ENCODE data around the gene ANLN.
"Not testable (repeated sequence)": the region's sequence is repeated elsewhere in the genome, so short reads cannot be mapped to it uniquely, and the experiment has no call there.

ANLN gene

DNA sequence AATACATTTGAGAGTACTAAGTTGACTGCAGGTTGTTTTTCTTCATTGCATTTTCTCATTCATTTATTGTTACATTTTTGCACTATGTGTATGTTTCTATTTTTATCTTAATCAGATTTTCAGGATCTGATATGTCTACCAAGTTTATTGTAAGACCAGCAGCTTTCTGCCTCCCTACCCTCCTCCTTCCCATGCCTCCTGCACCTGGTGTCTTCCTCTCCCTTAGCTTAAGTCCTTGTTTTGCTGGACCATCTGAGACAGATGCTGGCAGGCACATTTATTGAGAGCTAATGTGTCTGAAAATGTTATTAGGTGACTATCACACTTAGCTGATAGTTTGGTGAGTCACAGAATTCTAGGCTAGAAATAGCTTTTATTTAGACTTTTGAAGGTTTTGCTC is 79.6 kb downstream of the ANLN start:
- DNase-seq: no peak

DNA sequence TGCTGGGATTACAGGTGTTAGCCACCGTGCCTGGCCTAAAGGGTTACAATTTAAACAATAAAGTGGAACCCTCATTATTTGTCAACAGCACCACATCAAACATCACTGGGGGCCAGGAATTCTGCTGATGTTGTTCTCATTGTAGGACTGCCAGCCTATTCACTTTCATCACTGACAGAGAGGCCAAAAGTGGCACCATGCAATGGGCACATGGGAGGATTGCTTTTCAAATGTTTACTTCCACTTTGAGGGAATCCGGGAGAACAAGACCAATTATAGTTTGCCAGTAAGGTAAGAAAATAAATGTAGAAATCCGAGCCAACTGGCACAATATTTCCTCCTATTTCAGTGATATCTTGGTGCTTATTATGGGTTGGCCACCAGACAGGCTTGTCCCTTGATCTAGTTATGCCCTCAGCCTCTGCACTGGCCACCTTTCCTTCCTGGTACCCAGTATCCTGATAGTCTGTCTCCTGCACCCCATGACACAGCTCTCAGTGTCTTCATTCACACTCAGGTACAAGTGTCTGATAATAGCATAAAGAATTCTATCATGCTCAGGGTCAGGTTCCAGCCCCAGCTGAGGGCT is 82.6 kb downstream of the ANLN start:
- no peak for DNase-seq

DNA sequence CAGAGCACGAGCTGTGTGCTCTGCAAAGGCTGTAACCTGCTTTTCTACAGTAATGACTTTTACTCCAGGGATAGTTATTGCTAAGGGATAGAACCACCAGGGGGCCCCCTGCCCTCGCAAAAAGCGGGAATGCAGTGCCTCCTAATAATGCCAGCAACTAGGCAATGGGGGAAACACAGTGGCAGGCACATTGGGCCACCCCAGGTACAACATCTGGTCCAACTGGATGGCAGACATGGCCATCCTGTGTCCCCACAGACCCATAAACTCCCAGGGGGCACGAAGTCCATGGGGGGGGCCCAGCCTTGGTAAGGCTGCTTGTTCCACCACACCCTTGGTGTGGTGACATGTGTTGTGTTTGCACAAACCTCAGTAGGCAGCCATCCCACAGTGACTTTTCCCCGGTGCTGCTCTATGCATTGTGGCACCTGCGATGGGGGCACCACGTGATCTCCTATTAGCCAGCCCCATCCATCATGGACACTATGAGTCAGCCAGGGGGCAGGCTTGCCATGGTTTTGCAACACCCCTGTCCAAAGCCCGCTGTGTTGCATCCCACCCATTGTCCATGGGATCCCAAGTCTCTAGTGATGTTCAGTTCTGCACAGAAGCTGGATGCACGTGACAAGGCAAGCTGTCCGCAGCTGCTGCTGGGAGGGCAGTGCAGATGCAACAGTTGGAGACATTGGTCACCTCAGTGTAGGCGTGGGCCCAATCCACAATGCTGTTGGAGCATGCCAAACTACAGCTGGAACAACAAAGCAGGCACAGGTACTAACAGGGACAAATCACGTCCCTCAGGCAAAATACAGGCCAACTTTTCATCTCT is 84.0 kb downstream of the ANLN start:
- peak; percentile 71 for DNase-seq

DNA sequence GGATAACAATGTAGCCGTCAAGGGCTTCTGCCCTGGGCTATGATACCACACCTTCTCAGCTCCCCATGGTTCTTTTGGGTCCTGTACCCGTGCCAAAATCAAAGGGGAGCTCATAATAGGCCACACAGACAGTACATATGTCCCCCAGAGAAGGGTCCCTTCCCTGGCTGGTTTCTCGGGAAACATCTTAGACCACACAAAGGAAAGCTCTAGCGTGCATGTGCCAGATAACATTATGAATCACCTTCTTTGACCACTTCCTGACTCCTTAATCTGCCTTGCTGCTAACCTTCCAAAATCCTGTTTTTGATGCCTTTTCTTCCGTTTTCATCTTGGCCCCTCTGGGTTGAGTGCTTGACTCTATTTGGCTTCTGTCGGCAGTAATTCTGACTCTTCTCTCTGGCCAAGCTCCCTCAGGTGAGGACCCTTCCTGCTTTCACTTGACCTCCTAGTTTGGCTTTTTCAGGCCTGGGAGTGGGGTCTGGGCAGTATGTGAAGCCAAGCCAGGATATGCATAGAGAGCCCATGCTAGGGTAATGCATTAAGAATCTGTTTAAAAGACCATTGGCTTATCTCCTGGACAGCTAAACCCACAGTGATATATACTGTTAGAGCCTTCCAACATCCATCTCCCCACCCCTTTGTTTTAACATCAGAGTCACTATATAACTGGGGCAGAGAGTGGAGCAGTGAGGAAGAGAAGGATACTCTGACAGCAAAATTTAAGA is 84.8 kb downstream of the ANLN start:
- DNase-seq: peak; percentile 67

DNA sequence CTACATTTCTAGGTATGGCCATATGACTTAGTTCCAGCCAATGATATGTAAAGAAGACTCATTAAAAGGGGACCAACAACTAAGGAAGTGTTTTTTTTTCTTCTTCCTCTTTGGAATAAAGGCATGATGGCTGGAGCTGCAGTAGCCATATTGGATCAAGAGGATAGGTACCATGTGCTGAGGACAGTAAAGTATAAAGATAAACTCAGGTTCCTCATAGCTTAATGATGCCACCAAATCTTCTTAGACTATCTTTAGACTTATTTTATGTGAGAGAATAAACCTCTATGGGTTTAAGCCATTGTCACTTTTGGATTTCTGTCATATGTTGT is 85.3 kb downstream of the ANLN start:
- no peak for DNase-seq

DNA sequence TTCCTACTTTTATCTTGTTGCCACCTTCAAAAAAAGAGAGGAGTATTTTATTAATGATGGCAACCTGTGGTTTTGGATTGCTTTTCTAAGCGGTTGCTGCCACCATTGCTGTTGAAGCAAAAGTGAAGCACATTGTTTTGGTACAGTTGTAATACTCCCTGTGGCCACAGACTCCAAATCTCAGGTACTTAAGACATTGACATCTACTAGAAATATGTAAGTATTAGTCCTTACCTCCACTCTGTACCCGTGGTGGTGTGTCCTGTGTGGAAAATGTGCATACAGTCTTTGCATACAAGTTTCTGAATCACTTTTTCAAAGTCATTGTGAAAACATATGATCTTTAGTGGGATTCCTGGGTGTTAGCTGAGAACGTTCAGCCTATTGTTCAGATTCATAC is 85.7 kb downstream of the ANLN start:
- DNase-seq: peak; percentile 61

DNA sequence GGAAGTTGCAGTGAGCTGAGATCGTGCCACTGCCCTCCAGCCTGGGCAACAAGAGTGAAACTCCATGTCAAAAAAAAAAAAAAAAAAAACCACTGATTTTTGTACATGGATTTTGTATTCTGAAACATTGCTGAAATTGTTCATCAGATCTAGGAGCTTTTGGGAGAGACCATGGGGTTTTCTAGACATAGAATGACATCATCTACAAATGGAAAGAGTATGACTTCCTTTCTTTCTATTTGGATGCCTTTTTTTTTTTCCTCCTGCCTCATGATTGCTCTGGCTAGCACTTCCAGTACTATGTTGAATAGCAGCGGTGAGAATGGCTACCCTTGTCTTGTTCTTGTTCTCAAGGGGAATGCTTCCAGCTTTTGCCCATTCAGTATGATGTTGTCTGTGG is 89.1 kb downstream of the ANLN start:
- DNase-seq: no peak

DNA sequence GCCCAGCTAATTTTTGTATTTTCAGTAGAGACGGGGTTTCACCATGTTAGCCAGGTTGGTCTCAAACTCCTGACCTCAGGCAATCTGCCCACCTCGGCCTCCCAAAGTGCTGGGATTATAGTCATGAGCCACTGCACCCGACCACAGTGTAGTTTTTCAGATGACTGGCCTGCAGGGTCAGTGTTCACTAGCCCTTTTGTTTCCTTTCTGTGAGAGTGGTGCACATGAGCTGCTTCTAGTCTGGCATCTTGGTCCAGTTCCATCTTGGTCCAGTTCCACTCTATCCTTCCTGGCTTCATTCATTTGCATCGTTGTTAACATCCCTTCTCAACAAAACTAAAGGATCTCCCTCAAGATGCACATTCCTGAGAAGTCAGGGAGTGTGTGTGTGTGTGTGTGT is 94.2 kb downstream of the ANLN start:
- DNase-seq: not testable (repeated sequence)

DNA sequence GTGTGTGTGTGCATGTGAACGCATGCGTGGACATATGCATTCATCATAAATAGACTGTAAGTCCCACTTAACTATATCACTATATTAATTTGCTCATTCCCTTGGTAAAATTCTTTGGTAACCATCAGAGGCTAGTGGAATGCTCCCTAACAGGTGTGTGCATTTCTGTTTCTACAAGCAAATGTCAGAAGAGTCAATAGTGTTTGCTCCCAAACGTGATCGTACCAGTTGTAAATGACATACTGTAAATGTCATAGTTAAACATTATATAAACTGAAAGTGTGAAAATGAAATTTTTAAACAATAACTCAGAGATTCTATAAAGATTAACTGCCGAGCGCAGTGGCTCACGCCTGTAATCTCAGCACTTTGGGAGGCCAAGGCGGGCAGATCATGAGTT is 94.6 kb downstream of the ANLN start:
- no peak for DNase-seq

DNA sequence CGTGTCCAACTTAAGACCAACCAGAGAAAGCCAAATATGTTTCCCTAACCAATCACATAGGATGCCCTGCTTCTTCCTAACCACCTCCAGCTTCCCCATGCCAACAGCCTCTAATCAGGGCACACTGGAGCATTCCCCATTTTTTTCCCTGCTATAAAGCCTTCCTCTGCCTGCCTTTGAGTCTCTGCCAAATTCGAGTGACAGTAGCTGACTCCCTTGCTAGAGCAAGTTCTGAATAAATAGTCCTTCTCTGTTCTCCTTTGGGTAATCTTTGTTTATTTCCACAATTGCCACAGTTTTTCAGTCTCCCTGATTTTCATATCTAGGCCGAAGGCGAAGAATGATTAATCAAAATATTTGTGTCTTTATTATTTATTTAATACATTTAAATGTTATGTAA is 96.7 kb downstream of the ANLN start:
- no peak for DNase-seq

DNA sequence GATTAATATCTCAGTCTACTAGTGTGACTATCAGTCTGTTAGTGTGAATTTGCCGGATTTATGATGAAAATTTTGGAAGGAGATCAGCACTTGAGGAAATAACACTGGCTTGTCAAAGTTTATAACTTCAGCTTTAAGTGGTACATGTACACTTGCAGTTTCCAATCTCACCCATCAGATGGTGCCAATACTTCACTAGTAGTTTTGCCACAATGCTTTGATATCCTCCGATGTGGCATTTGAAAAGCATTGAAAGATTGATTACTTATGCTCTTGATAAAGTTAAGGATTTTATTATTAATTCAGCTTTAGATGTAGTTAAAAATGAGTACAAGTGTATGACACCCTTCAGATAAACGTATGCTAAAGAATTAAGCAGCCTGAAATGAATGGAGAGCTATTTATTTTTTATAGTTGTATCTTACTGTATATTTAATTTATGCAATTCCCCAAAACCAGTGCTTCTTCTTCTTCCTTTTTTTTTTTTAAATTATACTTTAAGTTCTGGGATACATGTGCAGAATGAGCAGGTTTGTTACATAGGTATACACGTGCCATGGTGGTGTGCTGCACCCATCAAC is 98.2 kb downstream of the ANLN start:
- DNase-seq: peak; percentile 78

DNA sequence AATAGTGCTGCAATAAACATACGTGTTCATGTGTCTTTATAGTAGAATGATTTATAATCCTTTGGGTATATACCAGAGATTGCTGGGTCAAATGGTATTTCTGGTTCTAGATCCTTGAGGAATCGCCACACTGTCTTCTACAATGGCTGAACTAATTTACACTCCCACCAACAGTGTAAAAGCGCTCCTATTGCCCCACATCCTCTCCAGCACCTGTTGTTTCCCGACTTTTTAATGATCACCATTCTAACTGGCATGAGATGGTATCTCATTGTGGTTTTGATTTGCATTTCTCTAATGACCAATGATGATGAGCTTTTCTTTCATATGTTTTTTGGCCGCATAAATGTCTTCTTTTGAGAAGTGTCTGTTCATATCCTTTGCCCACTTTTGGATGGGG is 99.0 kb downstream of the ANLN start:
- not testable (repeated sequence) for DNase-seq

DNA sequence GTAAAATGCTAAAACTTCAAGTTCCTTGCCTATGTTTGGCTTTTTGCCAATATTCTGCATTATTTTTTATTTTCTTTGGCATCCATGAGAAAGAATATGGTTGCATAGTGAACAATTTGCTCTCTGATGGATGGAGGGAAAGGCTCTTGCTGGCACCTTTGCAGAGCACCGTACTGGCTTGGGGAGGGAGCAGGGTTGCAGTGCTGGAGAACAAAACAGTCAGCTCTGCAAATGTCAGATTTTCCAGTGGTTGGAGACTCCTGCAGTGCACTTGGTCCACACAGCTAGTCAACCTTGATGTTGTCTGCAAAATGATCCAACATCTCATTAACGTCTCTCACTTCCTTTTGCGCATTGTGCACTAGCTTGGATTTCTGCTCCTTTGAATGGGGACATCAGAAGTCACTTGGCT is 100.8 kb downstream of the ANLN start:
- no peak for DNase-seq

DNA sequence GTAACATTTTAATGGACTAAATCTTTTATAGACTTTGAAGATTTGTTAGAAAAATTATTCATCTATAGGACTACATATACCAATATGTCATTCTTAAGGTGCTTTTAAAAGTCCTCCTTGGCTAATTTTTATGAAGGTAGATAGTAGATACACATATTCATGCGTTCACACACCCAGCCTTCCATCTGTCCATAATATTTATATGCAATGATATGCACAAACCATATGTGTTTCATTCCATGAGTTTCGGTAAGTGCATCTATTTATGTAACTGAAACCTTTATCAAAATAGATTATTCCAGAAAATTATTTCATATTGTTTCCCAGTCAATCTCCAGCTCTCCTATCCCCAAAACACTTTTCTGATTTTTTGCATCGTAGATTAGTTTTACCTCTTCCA is 101.7 kb downstream of the ANLN start:
- DNase-seq: no peak

DNA sequence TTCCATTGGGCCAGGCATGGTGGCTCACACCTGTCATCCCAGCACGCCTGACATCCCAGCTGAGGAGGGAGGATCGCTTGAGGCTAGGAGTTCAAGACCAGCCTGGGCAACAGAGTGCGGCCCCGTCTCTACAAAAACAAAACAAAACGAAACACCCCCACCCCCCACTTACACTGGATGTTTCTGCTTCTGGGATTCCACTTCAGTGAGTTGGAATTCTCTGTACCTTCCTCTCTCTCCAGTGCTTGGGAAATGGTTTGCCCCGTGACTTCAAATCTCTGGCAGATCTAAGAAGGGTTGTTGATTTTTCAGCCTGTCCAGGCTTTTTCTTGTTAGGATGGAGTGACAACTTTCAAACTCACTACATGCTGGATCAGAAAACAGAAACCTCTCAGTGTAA is 106.9 kb downstream of the ANLN start:
- DNase-seq: no peak

DNA sequence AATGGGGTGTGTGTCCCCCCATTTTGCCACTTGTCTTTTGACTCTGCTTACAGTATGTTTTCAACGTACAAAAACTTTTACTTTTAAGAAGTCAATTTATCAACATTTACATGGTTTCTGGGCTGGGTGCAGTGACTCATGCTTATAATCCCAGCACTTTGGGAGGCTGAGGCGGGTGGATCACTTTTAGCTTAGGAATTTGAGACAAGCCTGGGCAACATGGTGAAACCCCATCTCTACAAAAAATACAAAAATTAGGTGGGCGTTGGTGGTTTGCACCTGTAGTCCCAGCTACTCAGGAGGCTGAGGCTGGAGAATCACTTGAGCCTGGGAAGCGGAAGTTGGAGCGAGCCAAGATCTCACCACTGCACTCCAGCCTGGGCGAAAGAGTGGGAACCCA is 107.5 kb downstream of the ANLN start:
- not testable (repeated sequence) for DNase-seq

DNA sequence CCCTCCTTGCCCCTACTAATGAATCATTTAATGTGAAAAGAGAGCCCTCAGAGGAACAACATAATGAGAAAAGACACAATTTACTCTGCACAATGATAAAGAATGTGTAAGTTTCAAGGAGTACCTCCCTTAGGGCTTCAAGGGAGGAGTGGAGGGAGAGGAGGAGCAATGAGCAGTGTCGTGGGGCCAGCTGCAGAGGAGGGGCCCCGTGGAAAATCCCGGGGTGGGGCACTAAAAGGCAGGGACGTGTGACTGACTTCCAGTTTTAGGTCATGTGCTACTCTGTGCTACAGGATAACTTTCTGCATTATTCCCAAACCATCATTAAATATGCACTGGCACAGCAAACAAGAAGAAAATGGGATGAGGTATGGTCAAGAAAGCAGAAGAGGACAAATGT is 108.1 kb downstream of the ANLN start:
- DNase-seq: no peak

All from activated CD4-positive, alpha-beta T cell treated with anti-CD3 and anti-CD28 coated beads, Interleukin-10, Interleukin-2, amounts not matched to agents 100 ng/mL and 50 ng/mL, durations not matched to agents 16 hours and 8 hours (primary cell).